ENCODE measurements around the gene HMOX2.

GRCh38 chr16:4512473-4512872 lies 36.3 kb downstream of the HMOX2 start:
- no peak for TF ChIP-seq TARDBP (IDR thresholded peaks at IDR 0.05)
- TF ChIP-seq L3MBTL2 (conservative IDR thresholded peaks at IDR 0.05): no peak
- no peak for TF ChIP-seq HDGF (IDR thresholded peaks at IDR 0.05; ENCODE audit: borderline replicate concordance)
- TF ChIP-seq SP1 (IDR thresholded peaks at IDR 0.05): no peak
- no peak for TF ChIP-seq PKNOX1 (IDR thresholded peaks at IDR 0.05)
- TF ChIP-seq ARNT (IDR thresholded peaks at IDR 0.05): no peak
- TF ChIP-seq ELF4 (IDR thresholded peaks at IDR 0.05): no peak
- TF ChIP-seq NFRKB (IDR thresholded peaks at IDR 0.05): no peak
- no peak for TF ChIP-seq FOXA1 (IDR thresholded peaks at IDR 0.05)
- TF ChIP-seq SUZ12 (IDR thresholded peaks at IDR 0.05): no peak
- TF ChIP-seq FOXK2 (IDR thresholded peaks at IDR 0.05): no peak
- no peak for TF ChIP-seq FOXM1 (IDR thresholded peaks at IDR 0.05; ENCODE audit: borderline replicate concordance)
- no peak for TF ChIP-seq BHLHE40 (IDR thresholded peaks at IDR 0.05; ENCODE audit: borderline replicate concordance)
- no peak for TF ChIP-seq LEF1 (IDR thresholded peaks at IDR 0.05; ENCODE audit: borderline replicate concordance)
